Germinal center (tissue), 1 donor: ENCODE results near the gene LRRFIP1.
A peak's percentile ranks its signal among the peaks of the same experiment; 100 is the strongest.
"Not testable (repeated sequence)": the region's sequence is repeated elsewhere in the genome, so short reads cannot be mapped to it uniquely, and the experiment has no call there.

ENCODE experiments used
- DNase-seq: peaks from one replicate; pipeline ENCODE4 v3.0.0; 2012; ENCODE audit warnings: mixed read lengths, low spot score

LRRFIP1 gene

GRCh38 chr2:237596520-237597195, 30.7 kb upstream of the LRRFIP1 start:
- DNase-seq = no peak

- no peak for DNase-seq
These were observed 29.9 kb upstream of the LRRFIP1 start for GRCh38 chr2:237597196-237598145.

- DNase-seq = no peak
These were observed 28.7 kb upstream of the LRRFIP1 start for GRCh38 chr2:237598468-237599208.

- no peak for DNase-seq
These were observed 27.8 kb upstream of the LRRFIP1 start for GRCh38 chr2:237599465-237600110.

GRCh38 chr2:237600205-237600846, 27.1 kb upstream of the LRRFIP1 start:
- DNase-seq = no peak

GRCh38 chr2:237601453-237602116, 25.8 kb upstream of the LRRFIP1 start:
- no peak for DNase-seq

GRCh38 chr2:237602409-237602808, 25.0 kb upstream of the LRRFIP1 start:
- no peak for DNase-seq

GRCh38 chr2:237603049-237603717, 24.2 kb upstream of the LRRFIP1 start:
- no peak for DNase-seq

GRCh38 chr2:237603718-237604362, 23.5 kb upstream of the LRRFIP1 start:
- DNase-seq = peak; percentile 73

- no peak for DNase-seq
These were observed 23.0 kb upstream of the LRRFIP1 start for GRCh38 chr2:237604391-237604790.

GRCh38 chr2:237604960-237605359, 22.4 kb upstream of the LRRFIP1 start:
- DNase-seq = no peak

GRCh38 chr2:237606522-237606921, 20.9 kb upstream of the LRRFIP1 start:
- not testable (repeated sequence) for DNase-seq

- no peak for DNase-seq
These were observed 14.6 kb upstream of the LRRFIP1 start for GRCh38 chr2:237612527-237613357.

GRCh38 chr2:237613679-237614078, 13.7 kb upstream of the LRRFIP1 start:
- no peak for DNase-seq

GRCh38 chr2:237614151-237614720, 13.2 kb upstream of the LRRFIP1 start:
- DNase-seq = no peak

- no peak for DNase-seq
These were observed 11.6 kb upstream of the LRRFIP1 start for GRCh38 chr2:237615631-237616249.

GRCh38 chr2:237616373-237616733, 11.0 kb upstream of the LRRFIP1 start:
- DNase-seq = no peak
